ENCODE measurements around the gene NFASC. TPM values are rescaled to one million over a fixed set of nuclear protein-coding genes. Genes with fewer than 3 reads are reported as not detected.
A peak's percentile ranks its signal among the peaks of the same experiment; 100 is the strongest.

NFASC gene
- total and polyA plus RNA-seq, 8 donors, result 3.3 to 12.7 (median 6.7) TPM

- FAIRE-seq, result no peak
- Histone ChIP-seq H3K36me3 (no peaks in the 10 kb centered on the region), H3K9me3 (no peaks in the 10 kb centered on the region), H3K27ac (no peak overlapping the region), H3K4me3 (no peak overlapping the region), H3K4me1 (no peaks in the 10 kb centered on the region), H3K27me3 (no peaks in the 10 kb centered on the region)
- ATAC-seq, result peak in 3 of 4 donors; percentile 23 to 77 (median 58)
- no peak for TF ChIP-seq CTCF (IDR thresholded peaks at IDR 0.05)
- intact Hi-C loops (cut with DNase I), result no loop called here
- DNase-seq, result peak in 2 of 6 donors; percentile 20 to 35
- WGBS, 2 donors, result 35 to 36% methylated on average over 6 of the region's 6 CpGs
Observed at GRCh38 chr1:205049479-205049878, 178.8 kb downstream of the NFASC start.

DNA sequence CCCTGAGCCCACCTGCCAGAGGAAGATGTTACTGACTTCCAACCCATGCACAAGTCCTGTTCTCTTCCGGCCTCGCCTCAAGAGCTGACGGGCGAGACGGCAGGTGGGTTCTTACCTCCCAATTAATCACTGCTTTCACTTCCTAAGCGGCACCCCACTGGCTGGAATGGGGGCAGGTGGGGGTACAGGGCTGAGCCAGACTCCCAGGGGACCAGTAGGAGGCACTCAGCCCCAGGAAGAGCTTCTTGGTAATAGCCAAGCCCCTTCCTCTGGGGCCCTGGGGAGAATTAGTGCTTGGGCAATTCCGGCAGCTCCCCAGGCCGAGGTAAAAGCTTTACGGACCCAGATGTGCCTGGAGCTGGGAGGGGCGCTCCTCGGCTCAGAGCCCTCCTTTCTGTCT lies 182.0 kb downstream of the NFASC start:
- ATAC-seq, result no peak
- Histone ChIP-seq H3K36me3 (no peaks in the 10 kb centered on the region), H3K27ac (no peak overlapping the region), H3K4me1 (no peaks in the 10 kb centered on the region), H3K4me3 (no peak overlapping the region), H3K9me3 (no peaks in the 10 kb centered on the region), H3K27me3 (no peaks in the 10 kb centered on the region)
- no peak for FAIRE-seq
- no peak for TF ChIP-seq CTCF (IDR thresholded peaks at IDR 0.05)
- intact Hi-C loops (cut with DNase I), result no loop called here
- no peak for DNase-seq
- WGBS, 2 donors, result 78 to 83% methylated on average over 11 of the region's 11 CpGs

DNA sequence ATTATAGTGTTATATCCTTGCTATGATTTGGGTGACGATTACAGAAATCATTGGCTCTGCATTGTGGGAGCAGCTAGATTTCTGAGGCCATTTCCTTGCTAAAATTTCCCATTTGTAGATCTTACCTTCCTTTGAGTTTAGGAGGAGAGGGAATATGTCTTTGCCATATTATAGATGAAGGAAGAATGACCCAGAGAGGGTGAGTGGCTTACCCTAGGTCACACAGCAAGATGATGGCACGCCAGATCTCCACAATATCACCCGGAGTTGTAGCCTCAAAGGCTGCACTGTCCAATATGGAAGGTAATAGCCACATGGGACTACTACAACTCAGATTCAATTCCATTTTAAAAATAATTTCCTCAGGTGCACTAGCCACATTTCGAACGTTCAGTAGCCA lies 182.6 kb downstream of the NFASC start:
- no peak overlapping the region for H3K4me3 ChIP-seq
- H3K36me3 ChIP-seq, result no peaks in the 10 kb centered on the region
- DNase-seq, result no peak
- no peaks in the 10 kb centered on the region for H3K9me3 ChIP-seq
- WGBS, 2 donors, result 79 to 91% methylated on average over 5 of the region's 5 CpGs
- no peak overlapping the region for H3K27ac ChIP-seq
- intact Hi-C loops (cut with DNase I), result no loop called here
- no peak for ATAC-seq
- H3K4me1 ChIP-seq, result no peaks in the 10 kb centered on the region
- no peak for FAIRE-seq
- no peaks in the 10 kb centered on the region for H3K27me3 ChIP-seq
- TF ChIP-seq CTCF (IDR thresholded peaks at IDR 0.05), result no peak

- 52 to 65% methylated on average over 7 of the region's 7 CpGs for WGBS, 2 donors
- Histone ChIP-seq H3K9me3 (no peaks in the 10 kb centered on the region), H3K27ac (no peak overlapping the region), H3K4me3 (no peak overlapping the region), H3K27me3 (no peaks in the 10 kb centered on the region), H3K36me3 (no peaks in the 10 kb centered on the region), H3K4me1 (no peaks in the 10 kb centered on the region)
- intact Hi-C loops (cut with DNase I), result no loop called here
- DNase-seq (no peak), ATAC-seq (no peak), FAIRE-seq (no peak)
- TF ChIP-seq CTCF (IDR thresholded peaks at IDR 0.05), result no peak
Observed at GRCh38 chr1:205054013-205054412, 183.4 kb downstream of the NFASC start.

DNA sequence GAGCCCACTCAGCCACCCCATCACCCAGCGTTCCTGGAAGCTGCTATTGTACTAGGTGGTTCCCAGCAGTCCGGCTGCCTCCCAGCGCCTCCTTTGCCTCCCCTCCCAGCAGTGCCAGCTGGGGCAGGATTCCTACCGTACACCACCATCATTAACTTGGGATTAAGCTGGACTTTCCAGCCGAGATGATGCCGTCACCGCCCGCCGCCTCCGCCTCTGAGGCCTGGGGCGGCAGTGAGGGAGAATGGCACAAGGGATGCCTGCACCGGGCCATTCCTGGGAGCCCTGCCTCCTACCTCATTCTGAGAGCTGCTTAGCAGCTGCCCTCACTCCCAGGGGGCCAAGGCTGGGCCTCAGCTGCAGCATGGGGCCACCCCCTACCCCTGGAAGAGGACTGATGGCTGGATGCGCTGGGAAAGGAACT lies 185.5 kb downstream of the NFASC start:
- 74 to 76% methylated on average over 13 of the region's 13 CpGs for WGBS, 2 donors
- Histone ChIP-seq H3K27me3 (no peaks in the 10 kb centered on the region), H3K36me3 (no peaks in the 10 kb centered on the region), H3K4me3 (no peak overlapping the region), H3K9me3 (no peaks in the 10 kb centered on the region), H3K4me1 (no peaks in the 10 kb centered on the region), H3K27ac (no peak overlapping the region)
- intact Hi-C loops (cut with DNase I), result loop anchor here in 2 of 3 donors (5.0 kb wide), 2 partner anchors 64 to 74 kb away; no protein-coding TSS in a partner anchor
- peak in 1 of 6 donors; percentile 32 for DNase-seq
- ATAC-seq, result no peak
- no peak for TF ChIP-seq CTCF (IDR thresholded peaks at IDR 0.05)
- no peak for FAIRE-seq

Data from pancreas (tissue), 10 donors.